BE2C (cell line): ENCODE results near the gene CTCF.

Experiments used
- DNase-seq: peaks from one replicate; pipeline ENCODE4 v3.0.0-alpha.2; 2020
- H3K27me3 ChIP-seq: fragments of 250-450 bp; sonication (Bioruptor Pico); 2 replicates; pipeline ENCODE4 v1.5.1; 2020; ENCODE audit warnings: mild to moderate bottlenecking
- H3K36me3 ChIP-seq: fragments of 250-450 bp; sonication (Bioruptor Pico); 2 replicates; pipeline ENCODE4 v1.5.1; 2020; ENCODE audit warnings: mild to moderate bottlenecking
- H3K4me1 ChIP-seq: fragments of 250-450 bp; sonication (Bioruptor Pico); 2 replicates; pipeline ENCODE4 v1.5.1; 2020
- H3K4me3 ChIP-seq: 2 replicates; pipeline ENCODE4 v1.5.1; 2011; ENCODE audit warnings: low read depth, low read length
- H3K9me3 ChIP-seq: fragments of 250-450 bp; sonication (Bioruptor Pico); 2 replicates; pipeline ENCODE4 v1.5.1; 2020
- TF ChIP-seq, protein P1 (sequence below): IDR thresholded peaks from 2 replicates; pipeline ENCODE4 v1.5.1; 2012; ENCODE audit warnings: mild to moderate bottlenecking, low read depth, low read length

The CTCF gene

DNA sequence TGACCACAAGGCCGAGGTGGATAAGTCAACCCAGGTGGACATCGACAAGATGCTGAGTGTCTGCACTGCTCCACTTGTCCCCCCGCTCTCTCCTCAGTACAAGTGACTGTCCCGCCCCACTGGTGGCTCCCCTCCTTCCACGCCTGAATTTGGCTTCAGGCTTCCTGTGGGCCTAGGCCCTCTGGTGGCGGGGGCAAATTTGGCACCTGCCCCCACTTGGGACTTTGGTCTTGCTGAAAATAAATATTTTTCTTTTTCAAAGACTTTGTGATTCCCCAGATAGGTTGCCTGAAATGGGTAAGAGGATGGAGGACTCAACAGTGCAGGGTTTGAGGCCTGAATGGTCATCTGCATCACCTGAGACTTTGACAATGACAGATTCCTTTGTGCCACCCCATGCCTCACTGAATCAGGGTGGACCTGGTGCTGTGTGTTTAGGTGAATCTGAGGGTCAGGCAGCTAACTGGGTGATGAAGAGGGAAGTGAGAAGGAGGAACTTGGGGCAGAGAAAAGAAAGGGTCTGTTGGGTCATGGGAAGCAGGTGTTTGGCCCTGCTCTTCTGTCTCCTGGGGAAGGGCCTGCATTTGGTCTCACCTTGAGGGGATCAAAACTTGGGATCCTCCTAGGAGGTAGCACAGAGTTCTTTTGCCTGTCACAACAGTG is 106.3 kb downstream of the CTCF start:
- Histone ChIP-seq H3K9me3 (no peaks in the 10 kb centered on the region), H3K36me3 (no peaks in the 10 kb centered on the region), H3K4me1 (peaks cover 14% of the 10 kb centered on the region), H3K4me3 (no peak overlapping the region), H3K27me3 (no peaks in the 10 kb centered on the region)
- peak; percentile 14 for DNase-seq
- TF ChIP-seq, protein P1, sequence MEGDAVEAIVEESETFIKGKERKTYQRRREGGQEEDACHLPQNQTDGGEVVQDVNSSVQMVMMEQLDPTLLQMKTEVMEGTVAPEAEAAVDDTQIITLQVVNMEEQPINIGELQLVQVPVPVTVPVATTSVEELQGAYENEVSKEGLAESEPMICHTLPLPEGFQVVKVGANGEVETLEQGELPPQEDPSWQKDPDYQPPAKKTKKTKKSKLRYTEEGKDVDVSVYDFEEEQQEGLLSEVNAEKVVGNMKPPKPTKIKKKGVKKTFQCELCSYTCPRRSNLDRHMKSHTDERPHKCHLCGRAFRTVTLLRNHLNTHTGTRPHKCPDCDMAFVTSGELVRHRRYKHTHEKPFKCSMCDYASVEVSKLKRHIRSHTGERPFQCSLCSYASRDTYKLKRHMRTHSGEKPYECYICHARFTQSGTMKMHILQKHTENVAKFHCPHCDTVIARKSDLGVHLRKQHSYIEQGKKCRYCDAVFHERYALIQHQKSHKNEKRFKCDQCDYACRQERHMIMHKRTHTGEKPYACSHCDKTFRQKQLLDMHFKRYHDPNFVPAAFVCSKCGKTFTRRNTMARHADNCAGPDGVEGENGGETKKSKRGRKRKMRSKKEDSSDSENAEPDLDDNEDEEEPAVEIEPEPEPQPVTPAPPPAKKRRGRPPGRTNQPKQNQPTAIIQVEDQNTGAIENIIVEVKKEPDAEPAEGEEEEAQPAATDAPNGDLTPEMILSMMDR: peak; percentile 29

DNA sequence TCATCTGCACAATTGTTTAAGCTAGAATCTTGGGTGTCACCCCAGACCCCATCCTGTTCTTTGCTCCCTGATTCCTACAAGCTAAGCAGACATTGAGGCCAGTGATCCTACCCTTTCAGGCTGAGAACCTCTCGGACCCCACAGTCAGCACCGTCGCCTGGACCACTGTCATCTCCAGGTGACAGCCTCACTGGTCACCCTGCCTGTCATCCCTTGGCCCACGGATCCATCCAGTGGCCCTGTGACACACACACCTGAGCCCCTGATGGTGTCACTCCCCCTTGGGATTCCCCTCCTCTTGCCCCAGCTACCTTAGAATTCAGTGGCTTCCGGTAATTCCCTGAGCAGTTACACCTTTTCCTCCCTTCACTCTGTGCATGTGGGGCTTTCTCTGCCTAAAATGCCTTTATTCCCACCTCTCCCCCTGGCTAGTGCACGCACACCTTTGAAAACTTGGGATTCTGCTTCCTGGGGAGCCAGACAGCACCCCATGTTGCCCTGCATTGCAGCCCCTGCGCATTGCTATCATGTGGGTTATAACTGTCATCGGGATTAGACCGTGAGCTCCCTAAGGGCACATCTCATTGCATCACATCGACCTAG is 107.3 kb downstream of the CTCF start:
- TF ChIP-seq, protein P1: no peak
- Histone ChIP-seq H3K9me3 (no peaks in the 10 kb centered on the region), H3K4me1 (peaks cover 17% of the 10 kb centered on the region), H3K4me3 (no peak overlapping the region), H3K36me3 (no peaks in the 10 kb centered on the region), H3K27me3 (no peaks in the 10 kb centered on the region)
- no peak for DNase-seq

DNA sequence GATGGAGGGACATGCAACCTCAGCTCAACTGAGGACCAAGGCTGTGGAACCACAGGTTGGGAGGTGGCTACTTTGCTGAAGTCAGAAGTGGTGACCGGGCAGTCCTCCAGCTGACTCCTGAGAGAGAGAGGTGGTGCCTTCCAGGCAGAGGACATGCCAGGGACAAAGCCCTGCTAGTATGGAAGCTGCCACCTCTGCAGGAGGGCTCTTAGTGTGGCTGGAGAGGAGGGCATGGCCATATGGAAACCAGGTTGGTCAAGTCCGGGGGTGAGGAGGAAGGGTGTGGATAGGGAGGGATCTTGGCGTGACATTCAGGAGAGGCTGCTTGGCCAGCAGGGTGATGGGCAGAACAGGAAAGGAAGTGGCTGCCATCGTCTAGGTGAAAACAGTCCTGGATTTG is 110.0 kb downstream of the CTCF start:
- no peaks in the 10 kb centered on the region for H3K9me3 ChIP-seq
- H3K36me3 ChIP-seq: no peaks in the 10 kb centered on the region
- H3K27me3 ChIP-seq: no peaks in the 10 kb centered on the region
- DNase-seq: no peak
- H3K4me3 ChIP-seq: no peak overlapping the region
- H3K4me1 ChIP-seq: peaks cover 17% of the 10 kb centered on the region
- TF ChIP-seq, protein P1: no peak

DNA sequence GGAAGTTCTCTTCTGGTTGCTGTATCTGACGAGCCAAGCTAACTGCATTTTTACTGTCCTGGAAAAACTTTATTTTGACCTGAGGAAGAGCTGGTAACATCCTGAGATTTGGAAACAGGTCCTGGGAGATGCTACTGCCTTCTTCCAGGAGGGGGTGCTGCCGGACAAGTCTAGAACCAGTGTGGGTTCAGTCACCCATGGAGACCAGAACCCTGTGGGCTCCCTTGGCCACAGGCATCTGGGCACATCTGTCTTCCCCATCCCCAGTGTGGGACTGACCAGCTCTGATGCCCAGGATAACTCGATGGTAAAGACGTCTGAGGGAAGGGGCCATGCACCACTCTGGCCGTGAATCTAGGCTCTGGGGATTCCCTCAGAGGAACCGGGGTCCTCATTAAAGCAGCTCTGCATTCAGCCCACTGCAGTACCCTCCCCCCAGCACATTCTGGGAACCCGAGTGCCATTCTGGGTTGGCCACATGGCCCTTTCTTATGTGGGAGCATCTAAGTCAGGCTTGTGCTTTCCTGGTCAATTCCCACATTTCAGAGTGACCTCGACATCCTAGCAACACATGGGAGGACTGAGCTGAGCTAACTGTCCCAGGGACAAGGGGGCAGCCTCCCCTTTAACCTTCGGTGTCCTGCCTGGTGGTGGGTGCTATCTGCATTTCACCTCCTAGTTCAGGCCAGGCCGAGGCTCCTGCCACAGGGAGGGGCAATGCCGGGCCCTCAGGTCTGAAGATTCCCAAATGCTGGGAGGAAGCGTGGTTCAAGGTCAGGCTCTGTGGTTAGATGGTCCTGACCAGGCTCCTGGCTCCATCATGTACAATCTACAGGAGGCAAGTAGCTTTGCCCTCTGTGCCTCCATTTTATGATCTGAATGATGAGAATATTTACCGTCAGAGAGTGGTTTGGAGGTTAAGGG is 110.7 kb downstream of the CTCF start:
- H3K36me3 ChIP-seq: no peaks in the 10 kb centered on the region
- no peaks in the 10 kb centered on the region for H3K27me3 ChIP-seq
- TF ChIP-seq, protein P1: peak; percentile 94
- no peak overlapping the region for H3K4me3 ChIP-seq
- H3K9me3 ChIP-seq: no peaks in the 10 kb centered on the region
- peaks cover 14% of the 10 kb centered on the region for H3K4me1 ChIP-seq
- DNase-seq: peak; percentile 88

DNA sequence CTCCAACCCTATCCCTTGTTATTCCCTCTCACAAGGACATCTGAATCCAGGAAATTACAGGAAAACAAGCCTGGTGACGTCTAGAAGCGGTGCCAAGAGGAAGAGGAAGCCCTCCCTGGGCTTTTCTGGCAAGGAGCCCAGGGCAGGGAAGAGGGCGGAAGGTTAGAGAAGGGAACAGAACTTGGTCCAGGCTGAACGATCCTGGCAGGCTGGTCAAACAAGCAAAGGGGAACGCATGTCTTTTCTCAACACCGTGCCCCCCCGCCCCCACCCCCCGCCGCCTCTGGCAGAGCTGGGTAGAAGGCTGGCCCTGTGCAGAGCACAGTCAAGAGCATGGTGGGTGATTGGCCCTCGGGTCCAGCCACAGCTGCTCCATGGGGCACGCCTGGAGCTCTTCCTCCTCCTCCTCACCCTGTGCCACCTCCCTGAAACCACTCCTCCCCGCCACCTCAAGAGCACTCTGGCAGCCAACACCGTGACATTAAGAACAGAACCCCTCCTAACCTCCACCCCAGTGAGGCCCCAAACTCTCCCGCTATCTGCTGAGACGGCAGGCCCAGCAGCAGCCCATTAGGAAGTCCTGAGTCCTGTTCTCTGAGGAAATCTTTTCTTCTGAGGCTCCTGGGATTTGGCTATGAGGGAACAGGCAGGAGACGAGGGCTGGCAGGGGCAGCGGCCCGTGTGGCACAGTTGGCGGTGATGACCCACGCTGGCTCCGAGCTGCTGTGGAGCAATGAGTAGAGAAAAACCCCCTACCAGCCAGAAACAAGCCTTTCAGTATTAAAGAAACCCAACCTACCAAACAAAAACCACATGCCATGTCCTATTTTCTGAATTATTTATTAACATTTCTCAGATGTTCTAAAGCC is 111.6 kb downstream of the CTCF start:
- TF ChIP-seq, protein P1: no peak
- Histone ChIP-seq H3K36me3 (no peaks in the 10 kb centered on the region), H3K9me3 (no peaks in the 10 kb centered on the region), H3K4me3 (no peak overlapping the region), H3K27me3 (no peaks in the 10 kb centered on the region), H3K4me1 (peaks cover 11% of the 10 kb centered on the region)
- DNase-seq: peak; percentile 46
